DMS114 treated with DMSO at 0.1 percent for 48 hours (cell line): ENCODE results near the gene SOBP.

Experiments
- DNase-seq: peaks from one replicate; lab custom pipeline; 2025; ENCODE audit not compliant: unreplicated experiment; lab: John Stamatoyannopoulos, UW

SOBP gene

GRCh38 chr6:107636486-107636885 is 146.6 kb downstream of the SOBP start:
- DNase-seq, result no peak

- no peak for DNase-seq
Observed at GRCh38 chr6:107637316-107638315, 147.7 kb downstream of the SOBP start.

GRCh38 chr6:107638493-107638892 is 148.6 kb downstream of the SOBP start:
- no peak for DNase-seq

GRCh38 chr6:107639511-107639910 is 149.6 kb downstream of the SOBP start:
- no peak for DNase-seq

GRCh38 chr6:107641071-107641470 is 151.2 kb downstream of the SOBP start:
- no peak for DNase-seq

- no peak for DNase-seq
Observed at GRCh38 chr6:107641500-107641941, 151.6 kb downstream of the SOBP start.

- DNase-seq, result no peak
Observed at GRCh38 chr6:107642095-107642860, 152.4 kb downstream of the SOBP start.

GRCh38 chr6:107642861-107643328 is 153.0 kb downstream of the SOBP start:
- no peak for DNase-seq

GRCh38 chr6:107644513-107644912 is 154.6 kb downstream of the SOBP start:
- no peak for DNase-seq

GRCh38 chr6:107645740-107646139 is 155.8 kb downstream of the SOBP start:
- no peak for DNase-seq

- no peak for DNase-seq
Observed at GRCh38 chr6:107646176-107646575, 156.3 kb downstream of the SOBP start.

- no peak for DNase-seq
Observed at GRCh38 chr6:107646776-107647438, 157.0 kb downstream of the SOBP start.

- no peak for DNase-seq
Observed at GRCh38 chr6:107647439-107647948, 157.6 kb downstream of the SOBP start.

GRCh38 chr6:107648983-107649382 is 159.1 kb downstream of the SOBP start:
- no peak for DNase-seq

- DNase-seq, result no peak
Observed at GRCh38 chr6:107652526-107653182, 162.7 kb downstream of the SOBP start.

- no peak for DNase-seq
Observed at GRCh38 chr6:107653183-107653580, 163.3 kb downstream of the SOBP start.

GRCh38 chr6:107653861-107654394 is 164.0 kb downstream of the SOBP start:
- no peak for DNase-seq

GRCh38 chr6:107654764-107655163 is 164.8 kb downstream of the SOBP start:
- DNase-seq, result no peak

GRCh38 chr6:107655245-107655644 is 165.3 kb downstream of the SOBP start:
- DNase-seq, result no peak

- no peak for DNase-seq
Observed at GRCh38 chr6:107655864-107656263, 165.9 kb downstream of the SOBP start.
